ENCODE measurements around the gene ENO1.

The ENO1 gene

DNA sequence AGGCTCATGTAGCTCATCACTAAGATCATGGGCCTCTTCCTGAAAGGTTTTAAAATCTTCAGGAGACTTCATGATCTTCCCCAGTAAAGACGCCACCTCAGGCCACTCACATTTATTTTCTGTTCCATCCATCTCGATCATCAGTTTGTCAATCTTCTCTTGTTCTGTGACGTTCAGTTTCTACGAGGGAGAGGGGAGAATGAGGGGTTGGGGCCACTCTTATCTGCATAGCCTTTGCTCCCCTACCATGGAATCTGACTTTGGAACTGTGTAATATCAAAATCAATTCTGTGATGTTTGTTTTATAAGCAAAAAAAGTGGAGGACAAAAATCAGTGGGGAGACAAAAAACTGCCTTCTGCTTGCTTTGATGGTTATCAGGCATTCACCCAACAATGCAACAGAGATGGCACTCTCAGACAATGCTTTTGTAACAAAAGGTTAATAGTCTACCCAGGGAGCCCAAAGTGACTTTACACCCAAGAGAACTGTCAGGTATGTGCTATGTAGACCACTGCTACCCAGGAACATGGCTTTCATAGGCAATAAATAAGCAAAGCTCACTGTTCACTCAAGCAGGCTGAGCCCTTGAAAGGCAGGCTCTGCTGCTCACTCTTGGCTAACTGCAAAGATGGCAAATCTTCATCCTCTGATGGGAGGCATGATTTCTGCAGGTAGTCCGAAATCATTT is 10.5 kb downstream of the ENO1 start:
- DNase-seq (ENCODE audit: low spot score), result no peak
- H3K4me3 ChIP-seq, result no peak overlapping the region
- TF ChIP-seq, protein P1, sequence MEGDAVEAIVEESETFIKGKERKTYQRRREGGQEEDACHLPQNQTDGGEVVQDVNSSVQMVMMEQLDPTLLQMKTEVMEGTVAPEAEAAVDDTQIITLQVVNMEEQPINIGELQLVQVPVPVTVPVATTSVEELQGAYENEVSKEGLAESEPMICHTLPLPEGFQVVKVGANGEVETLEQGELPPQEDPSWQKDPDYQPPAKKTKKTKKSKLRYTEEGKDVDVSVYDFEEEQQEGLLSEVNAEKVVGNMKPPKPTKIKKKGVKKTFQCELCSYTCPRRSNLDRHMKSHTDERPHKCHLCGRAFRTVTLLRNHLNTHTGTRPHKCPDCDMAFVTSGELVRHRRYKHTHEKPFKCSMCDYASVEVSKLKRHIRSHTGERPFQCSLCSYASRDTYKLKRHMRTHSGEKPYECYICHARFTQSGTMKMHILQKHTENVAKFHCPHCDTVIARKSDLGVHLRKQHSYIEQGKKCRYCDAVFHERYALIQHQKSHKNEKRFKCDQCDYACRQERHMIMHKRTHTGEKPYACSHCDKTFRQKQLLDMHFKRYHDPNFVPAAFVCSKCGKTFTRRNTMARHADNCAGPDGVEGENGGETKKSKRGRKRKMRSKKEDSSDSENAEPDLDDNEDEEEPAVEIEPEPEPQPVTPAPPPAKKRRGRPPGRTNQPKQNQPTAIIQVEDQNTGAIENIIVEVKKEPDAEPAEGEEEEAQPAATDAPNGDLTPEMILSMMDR (IDR thresholded peaks at IDR 0.05), result no peak
- no peak overlapping the region for H3K27ac ChIP-seq

DNA sequence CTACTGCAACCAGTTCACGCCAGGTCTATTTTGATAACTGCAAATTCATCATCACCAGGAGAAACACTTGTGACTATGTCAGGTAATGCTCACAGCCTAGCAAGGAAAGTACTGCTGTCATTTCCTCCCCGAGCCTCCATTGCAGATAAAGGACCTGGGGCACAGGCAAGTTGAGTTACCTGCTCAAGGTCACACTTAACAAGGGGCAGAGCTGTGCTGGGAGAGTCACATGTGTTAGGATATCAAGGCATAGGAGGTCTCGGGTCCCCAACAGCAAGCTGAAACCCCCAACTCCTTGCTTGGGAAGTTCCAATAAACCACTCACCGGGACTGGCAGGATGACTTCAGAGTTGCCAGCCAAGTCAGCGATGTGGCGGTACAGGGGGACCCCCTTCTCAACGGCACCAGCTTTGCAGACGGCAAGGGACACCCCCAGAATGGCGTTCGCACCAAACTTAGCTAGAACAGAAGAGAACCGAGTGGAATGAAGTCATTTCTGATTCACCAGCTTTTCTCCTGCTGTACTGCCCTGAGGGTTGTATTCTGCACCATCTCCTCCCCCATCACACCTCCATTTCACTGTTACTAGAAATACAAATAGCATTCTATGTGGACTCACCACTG is 11.6 kb downstream of the ENO1 start:
- H3K27ac ChIP-seq, result no peak overlapping the region
- no peak for DNase-seq (ENCODE audit: low spot score)
- H3K4me3 ChIP-seq, result no peak overlapping the region
- TF ChIP-seq, protein P1 (IDR thresholded peaks at IDR 0.05), result no peak

GRCh38 chr1:8866173-8866791 is 12.2 kb downstream of the ENO1 start:
- Histone ChIP-seq H3K27ac (no peak overlapping the region), H3K4me3 (no peak overlapping the region)
- TF ChIP-seq, protein P1 (IDR thresholded peaks at IDR 0.05), result no peak
- DNase-seq (ENCODE audit: low spot score), result no peak

DNA sequence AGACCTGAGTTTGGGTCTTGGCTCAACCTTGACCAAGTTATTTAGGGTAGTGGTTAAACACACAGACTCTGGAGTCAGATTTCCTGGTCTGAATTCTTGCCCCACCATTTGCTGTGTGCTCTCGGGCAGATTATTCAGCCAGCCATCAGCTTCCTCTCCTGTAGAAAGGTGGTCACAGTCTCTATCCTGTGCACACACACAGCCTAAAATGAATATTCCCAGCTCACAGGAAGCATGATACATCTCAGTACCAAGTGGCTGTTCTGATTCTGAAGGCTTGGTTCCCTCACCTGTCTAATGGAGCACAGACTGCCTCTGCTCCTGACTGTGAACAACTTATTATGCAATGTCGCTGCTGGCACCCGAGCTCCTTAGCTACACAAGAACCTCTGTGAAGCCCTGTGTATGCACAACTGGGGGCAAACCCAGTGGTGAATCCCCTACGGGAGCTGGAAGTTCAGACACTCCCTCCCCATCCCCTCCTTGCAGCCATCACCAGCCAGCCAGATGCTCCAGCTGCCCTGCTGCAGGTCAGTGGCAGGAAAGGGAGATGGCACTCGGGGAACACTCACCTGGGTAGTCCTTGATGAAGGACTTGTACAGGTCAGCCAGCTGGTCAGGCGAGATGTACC is 13.7 kb downstream of the ENO1 start:
- DNase-seq (ENCODE audit: low spot score), result no peak
- TF ChIP-seq, protein P1 (IDR thresholded peaks at IDR 0.05), result no peak

GRCh38 chr1:8863794-8864233 is 14.7 kb downstream of the ENO1 start:
- TF ChIP-seq, protein P1 (IDR thresholded peaks at IDR 0.05), result no peak
- Histone ChIP-seq H3K27ac (no peak overlapping the region), H3K4me3 (no peak overlapping the region)
- DNase-seq (ENCODE audit: low spot score), result no peak

More for the DNA sequence above, 13.7 kb downstream of the ENO1 start:
- no peak overlapping the region for H3K27ac ChIP-seq
- no peak overlapping the region for H3K4me3 ChIP-seq

DNA sequence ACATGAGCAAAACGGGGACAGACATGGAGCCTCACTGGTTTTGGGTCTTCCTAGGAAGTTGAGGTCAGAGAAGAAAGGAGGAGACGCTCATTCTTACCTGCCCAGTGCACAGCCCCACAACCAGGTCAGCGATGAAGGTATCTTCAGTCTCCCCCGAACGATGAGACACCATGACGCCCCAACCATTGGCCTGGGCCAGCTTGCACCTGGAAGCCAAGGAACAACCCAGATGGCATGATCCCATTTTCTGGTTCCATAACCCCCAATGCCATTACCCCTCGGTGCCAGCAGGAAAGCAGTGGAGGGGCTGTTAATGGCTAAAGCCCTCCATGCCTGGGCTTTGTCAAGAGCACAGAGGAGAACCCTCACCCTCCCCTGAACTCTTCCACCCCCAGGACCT is 15.3 kb downstream of the ENO1 start:
- H3K27ac ChIP-seq, result no peak overlapping the region
- no peak for DNase-seq (ENCODE audit: low spot score)
- no peak overlapping the region for H3K4me3 ChIP-seq
- TF ChIP-seq, protein P1 (IDR thresholded peaks at IDR 0.05), result no peak

All from coronary artery (tissue), 2 donors.